ENCODE results near the gene IPO5.
"Not testable (repeated sequence)": the region's sequence is repeated elsewhere in the genome, so short reads cannot be mapped to it uniquely, and the experiment has no call there.

Gene IPO5

GRCh38 chr13:98004997-98005396, 51.5 kb downstream of the IPO5 start:
- POLR2A ChIA-PET; H3K9me3 ChIP-seq (ENCODE audit: control extremely low read depth in 1 of 5, control insufficient read depth in 4 of 5, insufficient read depth in 2 of 5, low read depth in 1 of 5, low read length in 4 of 5); H3K4me1 ChIP-seq (ENCODE audit: control extremely low read depth in 1 of 4, control insufficient read depth in 4 of 4, insufficient read depth in 4 of 4, low read length in 3 of 4); H3K27ac ChIP-seq (ENCODE audit: insufficient read depth in 1 of 2, low read depth in 1 of 2, low read length in 2 of 2, poor library complexity in 1 of 2, severe bottlenecking in 2 of 2); DNase-seq; H3K4me3 ChIP-seq (ENCODE audit: control insufficient read depth in 1 of 7, extremely low read depth in 1 of 7, insufficient read depth in 4 of 7, low read depth in 2 of 7, low read length in 6 of 7); CTCF ChIA-PET; H3K27me3 ChIP-seq (replicated peaks in 2 of 5; ENCODE audit: control insufficient read depth in 4 of 5, insufficient read depth in 5 of 5, low read length in 4 of 5): not testable (repeated sequence)
- peaks cover 32 to 82% (median 57%) of the 10 kb centered on the region in 4 experiments for H3K36me3 ChIP-seq (ENCODE audit: control insufficient read depth in 4 of 4, insufficient read depth in 4 of 4, low read length in 3 of 4)
- WGBS (ENCODE audit: insufficient coverage): 95% methylated on average over 5 of the region's 8 CpGs

- 94% methylated on average over 3 of the region's 5 CpGs for WGBS (ENCODE audit: insufficient coverage)
- no peaks in the 10 kb centered on the region for H3K9me3 ChIP-seq (ENCODE audit: control extremely low read depth in 1 of 5, control insufficient read depth in 4 of 5, insufficient read depth in 2 of 5, low read depth in 1 of 5, low read length in 4 of 5)
- DNase-seq: no peak
- H3K36me3 ChIP-seq (ENCODE audit: control insufficient read depth in 4 of 4, insufficient read depth in 4 of 4, low read length in 3 of 4): peaks cover 29 to 84% (median 58%) of the 10 kb centered on the region in 4 experiments
- no peaks in the 10 kb centered on the region for H3K4me1 ChIP-seq (ENCODE audit: control extremely low read depth in 1 of 4, control insufficient read depth in 4 of 4, insufficient read depth in 4 of 4, low read length in 3 of 4)
- no peak overlapping the region for H3K27ac ChIP-seq (ENCODE audit: insufficient read depth in 1 of 2, low read depth in 1 of 2, low read length in 2 of 2, poor library complexity in 1 of 2, severe bottlenecking in 2 of 2)
- H3K27me3 ChIP-seq (replicated peaks in 2 of 5; ENCODE audit: control insufficient read depth in 4 of 5, insufficient read depth in 5 of 5, low read length in 4 of 5): no peaks in the 10 kb centered on the region
- H3K4me3 ChIP-seq (ENCODE audit: control insufficient read depth in 1 of 7, extremely low read depth in 1 of 7, insufficient read depth in 4 of 7, low read depth in 2 of 7, low read length in 6 of 7): no peak overlapping the region
- POLR2A ChIA-PET: no interaction called here
- CTCF ChIA-PET: no interaction called here
These were observed 53.5 kb downstream of the IPO5 start for GRCh38 chr13:98007001-98007400.

GRCh38 chr13:98013241-98013640, 59.8 kb downstream of the IPO5 start:
- H3K27ac ChIP-seq (ENCODE audit: insufficient read depth in 1 of 2, low read depth in 1 of 2, low read length in 2 of 2, poor library complexity in 1 of 2, severe bottlenecking in 2 of 2): no peak overlapping the region
- H3K4me1 ChIP-seq (ENCODE audit: control extremely low read depth in 1 of 4, control insufficient read depth in 4 of 4, insufficient read depth in 4 of 4, low read length in 3 of 4): no peaks in the 10 kb centered on the region
- H3K9me3 ChIP-seq (ENCODE audit: control extremely low read depth in 1 of 5, control insufficient read depth in 4 of 5, insufficient read depth in 2 of 5, low read depth in 1 of 5, low read length in 4 of 5): no peaks in the 10 kb centered on the region
- POLR2A ChIA-PET: no interaction called here
- no peak for DNase-seq
- WGBS (ENCODE audit: insufficient coverage): 93% methylated on average over 4 of the region's 9 CpGs
- H3K36me3 ChIP-seq (ENCODE audit: control insufficient read depth in 4 of 4, insufficient read depth in 4 of 4, low read length in 3 of 4): peaks cover 29 to 87% (median 55%) of the 10 kb centered on the region in 4 experiments
- H3K27me3 ChIP-seq (replicated peaks in 2 of 5; ENCODE audit: control insufficient read depth in 4 of 5, insufficient read depth in 5 of 5, low read length in 4 of 5): no peaks in the 10 kb centered on the region
- CTCF ChIA-PET: no interaction called here
- no peak overlapping the region for H3K4me3 ChIP-seq (ENCODE audit: control insufficient read depth in 1 of 7, extremely low read depth in 1 of 7, insufficient read depth in 4 of 7, low read depth in 2 of 7, low read length in 6 of 7)

- Histone ChIP-seq H3K9me3 (ENCODE audit: control extremely low read depth in 1 of 5, control insufficient read depth in 4 of 5, insufficient read depth in 2 of 5, low read depth in 1 of 5, low read length in 4 of 5) (no peaks in the 10 kb centered on the region), H3K36me3 (ENCODE audit: control insufficient read depth in 4 of 4, insufficient read depth in 4 of 4, low read length in 3 of 4) (peaks cover 28 to 85% (median 54%) of the 10 kb centered on the region in 4 experiments), H3K27ac (ENCODE audit: insufficient read depth in 1 of 2, low read depth in 1 of 2, low read length in 2 of 2, poor library complexity in 1 of 2, severe bottlenecking in 2 of 2) (no peak overlapping the region), H3K27me3 (replicated peaks in 2 of 5; ENCODE audit: control insufficient read depth in 4 of 5, insufficient read depth in 5 of 5, low read length in 4 of 5) (no peaks in the 10 kb centered on the region), H3K4me3 (ENCODE audit: control insufficient read depth in 1 of 7, extremely low read depth in 1 of 7, insufficient read depth in 4 of 7, low read depth in 2 of 7, low read length in 6 of 7) (no peak overlapping the region), H3K4me1 (ENCODE audit: control extremely low read depth in 1 of 4, control insufficient read depth in 4 of 4, insufficient read depth in 4 of 4, low read length in 3 of 4) (no peaks in the 10 kb centered on the region)
- CTCF ChIA-PET: no interaction called here
- POLR2A ChIA-PET: no interaction called here
- no peak for DNase-seq
These were observed 61.3 kb downstream of the IPO5 start for GRCh38 chr13:98014766-98015165.

DNA sequence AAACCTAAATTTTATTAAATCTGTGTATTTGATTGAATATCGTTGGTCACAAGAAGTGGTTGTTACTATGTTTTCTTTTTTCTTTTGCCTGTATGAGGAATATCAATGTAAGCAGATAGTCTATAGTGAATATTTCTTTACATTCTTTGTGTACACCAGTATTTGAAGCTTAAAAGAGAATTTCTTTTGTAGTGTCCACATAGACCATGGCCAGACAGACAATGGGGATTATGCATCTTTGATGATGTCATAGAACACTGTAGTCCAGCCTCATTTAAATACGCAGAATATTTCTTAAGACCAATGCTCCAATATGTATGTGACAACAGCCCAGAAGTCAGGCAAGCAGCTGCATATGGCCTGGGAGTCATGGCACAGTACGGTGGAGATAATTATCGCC, 64.8 kb downstream of the IPO5 start:
- Histone ChIP-seq H3K27me3 (replicated peaks in 2 of 5; ENCODE audit: control insufficient read depth in 4 of 5, insufficient read depth in 5 of 5, low read length in 4 of 5) (no peaks in the 10 kb centered on the region), H3K4me3 (ENCODE audit: control insufficient read depth in 1 of 7, extremely low read depth in 1 of 7, insufficient read depth in 4 of 7, low read depth in 2 of 7, low read length in 6 of 7) (no peak overlapping the region), H3K36me3 (ENCODE audit: control insufficient read depth in 4 of 4, insufficient read depth in 4 of 4, low read length in 3 of 4) (peaks cover 34 to 89% (median 53%) of the 10 kb centered on the region in 4 experiments), H3K27ac (ENCODE audit: insufficient read depth in 1 of 2, low read depth in 1 of 2, low read length in 2 of 2, poor library complexity in 1 of 2, severe bottlenecking in 2 of 2) (no peak overlapping the region), H3K4me1 (ENCODE audit: control extremely low read depth in 1 of 4, control insufficient read depth in 4 of 4, insufficient read depth in 4 of 4, low read length in 3 of 4) (no peaks in the 10 kb centered on the region), H3K9me3 (ENCODE audit: control extremely low read depth in 1 of 5, control insufficient read depth in 4 of 5, insufficient read depth in 2 of 5, low read depth in 1 of 5, low read length in 4 of 5) (no peaks in the 10 kb centered on the region)
- POLR2A ChIA-PET: no interaction called here
- CTCF ChIA-PET: no interaction called here
- 100% methylated on average over 3 of the region's 4 CpGs for WGBS (ENCODE audit: insufficient coverage)
- no peak for DNase-seq

GRCh38 chr13:98019186-98019585, 65.7 kb downstream of the IPO5 start:
- no peak overlapping the region for H3K4me3 ChIP-seq (ENCODE audit: control insufficient read depth in 1 of 7, extremely low read depth in 1 of 7, insufficient read depth in 4 of 7, low read depth in 2 of 7, low read length in 6 of 7)
- WGBS (ENCODE audit: insufficient coverage): 98% methylated on average over 4 of the region's 4 CpGs
- H3K27ac ChIP-seq (ENCODE audit: insufficient read depth in 1 of 2, low read depth in 1 of 2, low read length in 2 of 2, poor library complexity in 1 of 2, severe bottlenecking in 2 of 2): no peak overlapping the region
- H3K36me3 ChIP-seq (ENCODE audit: control insufficient read depth in 4 of 4, insufficient read depth in 4 of 4, low read length in 3 of 4): peaks cover 36 to 87% (median 50%) of the 10 kb centered on the region in 4 experiments
- no peak for DNase-seq
- ChIA-PET POLR2A (no interaction called here), CTCF (no interaction called here)
- no peaks in the 10 kb centered on the region for H3K4me1 ChIP-seq (ENCODE audit: control extremely low read depth in 1 of 4, control insufficient read depth in 4 of 4, insufficient read depth in 4 of 4, low read length in 3 of 4)
- H3K27me3 ChIP-seq (replicated peaks in 2 of 5; ENCODE audit: control insufficient read depth in 4 of 5, insufficient read depth in 5 of 5, low read length in 4 of 5): no peaks in the 10 kb centered on the region
- no peaks in the 10 kb centered on the region for H3K9me3 ChIP-seq (ENCODE audit: control extremely low read depth in 1 of 5, control insufficient read depth in 4 of 5, insufficient read depth in 2 of 5, low read depth in 1 of 5, low read length in 4 of 5)

DNA sequence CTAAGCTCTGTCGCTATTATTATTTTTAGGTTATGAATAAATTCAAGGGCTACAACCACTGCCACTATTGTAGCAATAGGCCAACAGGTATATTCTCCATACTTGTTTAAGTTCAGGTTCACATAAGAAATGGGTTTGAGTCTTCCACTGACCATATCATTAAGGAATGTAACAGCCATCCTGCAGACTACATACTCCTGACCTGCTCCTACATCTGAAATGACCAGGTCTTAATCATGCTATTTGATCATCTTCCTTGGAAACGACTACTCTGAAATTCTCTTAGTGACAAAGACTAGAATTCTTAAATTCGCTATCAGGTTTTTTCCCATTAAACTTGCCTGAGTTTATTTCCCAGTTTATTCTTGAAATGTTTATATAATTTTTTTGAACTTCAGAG, 66.8 kb downstream of the IPO5 start:
- Histone ChIP-seq H3K4me1 (ENCODE audit: control extremely low read depth in 1 of 4, control insufficient read depth in 4 of 4, insufficient read depth in 4 of 4, low read length in 3 of 4) (no peaks in the 10 kb centered on the region), H3K27me3 (replicated peaks in 2 of 5; ENCODE audit: control insufficient read depth in 4 of 5, insufficient read depth in 5 of 5, low read length in 4 of 5) (no peaks in the 10 kb centered on the region), H3K36me3 (ENCODE audit: control insufficient read depth in 4 of 4, insufficient read depth in 4 of 4, low read length in 3 of 4) (peaks cover 32 to 76% (median 46%) of the 10 kb centered on the region in 4 experiments), H3K4me3 (ENCODE audit: control insufficient read depth in 1 of 7, extremely low read depth in 1 of 7, insufficient read depth in 4 of 7, low read depth in 2 of 7, low read length in 6 of 7) (no peak overlapping the region), H3K27ac (ENCODE audit: insufficient read depth in 1 of 2, low read depth in 1 of 2, low read length in 2 of 2, poor library complexity in 1 of 2, severe bottlenecking in 2 of 2) (no peak overlapping the region), H3K9me3 (ENCODE audit: control extremely low read depth in 1 of 5, control insufficient read depth in 4 of 5, insufficient read depth in 2 of 5, low read depth in 1 of 5, low read length in 4 of 5) (no peaks in the 10 kb centered on the region)
- no CpG with 5 or more reads among the region's 3 CpGs for WGBS (ENCODE audit: insufficient coverage)
- ChIA-PET CTCF (no interaction called here), POLR2A (no interaction called here)
- DNase-seq: no peak
